ENCODE results near the gene NRROS.

- TF ChIP-seq CTCF (IDR thresholded peaks at IDR 0.05; ENCODE audit: insufficient read depth, low read length, poor library complexity, severe bottlenecking) = no peak
- TF ChIP-seq EZH2phosphoT487 (conservative IDR thresholded peaks at IDR 0.05; ENCODE audit: low read length) = no peak
These were observed at the start of gene NRROS for GRCh38 chr3:196639483-196640296.

Data from SU-DHL-6 (cell line).